CD1c-positive myeloid dendritic cell (primary cell): ENCODE data around the gene L1CAM.

Experiments
- DNase-seq: peaks from one replicate; pipeline ENCODE4 v3.0.0-alpha.2; 2016; ENCODE audit errors: extremely low spot score

L1CAM gene

DNA sequence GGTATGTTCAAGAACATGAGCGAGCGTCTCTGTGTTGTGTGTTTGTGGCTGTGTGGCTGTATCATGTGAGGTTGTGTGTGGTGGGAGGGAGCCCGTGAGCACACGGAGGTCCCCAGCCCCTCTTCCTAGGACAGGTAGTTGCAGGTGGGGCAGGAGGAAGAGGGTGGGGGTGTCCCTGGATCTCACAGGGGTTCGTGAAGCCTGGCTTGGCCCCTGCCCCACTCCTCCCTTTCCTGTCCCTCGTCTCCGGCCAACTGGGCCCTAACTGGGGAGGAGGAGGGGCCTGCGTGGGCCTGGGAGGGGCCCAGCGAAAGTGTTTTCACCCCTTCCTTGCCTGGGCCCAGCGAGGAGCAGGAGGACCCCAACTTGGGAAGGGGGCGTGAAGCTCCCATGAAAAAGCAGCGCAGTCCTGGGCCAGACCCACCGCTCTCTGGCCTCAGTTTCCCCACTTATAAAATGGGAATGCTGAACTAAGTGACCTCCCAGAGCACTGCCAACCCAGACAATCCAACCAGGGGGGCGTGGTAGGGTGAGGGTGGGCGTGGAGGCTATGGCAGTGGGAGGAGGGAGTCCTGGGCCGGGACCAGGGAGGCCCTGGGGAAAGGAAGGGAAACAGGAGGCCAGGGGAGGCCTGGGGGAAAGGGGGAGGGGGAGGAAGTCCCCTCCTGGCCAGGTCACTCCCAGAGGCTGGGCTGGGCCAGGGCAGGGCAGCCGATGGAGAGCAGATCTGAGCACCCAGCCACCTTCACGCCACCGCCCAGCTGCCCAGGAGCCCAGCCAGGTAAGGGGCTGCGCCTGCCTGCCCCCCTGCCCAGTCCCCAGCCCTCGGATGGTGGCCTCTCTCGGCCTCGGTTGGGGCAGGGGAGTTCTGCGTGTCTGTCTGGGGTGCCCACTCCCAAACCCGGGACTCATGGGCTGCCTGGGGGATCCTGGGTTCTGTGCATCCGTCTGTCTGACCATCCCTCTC, 18.3 kb upstream of the L1CAM start, which contains the start of gene AVPR2:
Gene AVPR2, plus strand, starts transcription at position 683 of the 967 bp plus-strand sequence. CDS start 473 bp downstream, outside the sequence.
- no peak for DNase-seq

DNA sequence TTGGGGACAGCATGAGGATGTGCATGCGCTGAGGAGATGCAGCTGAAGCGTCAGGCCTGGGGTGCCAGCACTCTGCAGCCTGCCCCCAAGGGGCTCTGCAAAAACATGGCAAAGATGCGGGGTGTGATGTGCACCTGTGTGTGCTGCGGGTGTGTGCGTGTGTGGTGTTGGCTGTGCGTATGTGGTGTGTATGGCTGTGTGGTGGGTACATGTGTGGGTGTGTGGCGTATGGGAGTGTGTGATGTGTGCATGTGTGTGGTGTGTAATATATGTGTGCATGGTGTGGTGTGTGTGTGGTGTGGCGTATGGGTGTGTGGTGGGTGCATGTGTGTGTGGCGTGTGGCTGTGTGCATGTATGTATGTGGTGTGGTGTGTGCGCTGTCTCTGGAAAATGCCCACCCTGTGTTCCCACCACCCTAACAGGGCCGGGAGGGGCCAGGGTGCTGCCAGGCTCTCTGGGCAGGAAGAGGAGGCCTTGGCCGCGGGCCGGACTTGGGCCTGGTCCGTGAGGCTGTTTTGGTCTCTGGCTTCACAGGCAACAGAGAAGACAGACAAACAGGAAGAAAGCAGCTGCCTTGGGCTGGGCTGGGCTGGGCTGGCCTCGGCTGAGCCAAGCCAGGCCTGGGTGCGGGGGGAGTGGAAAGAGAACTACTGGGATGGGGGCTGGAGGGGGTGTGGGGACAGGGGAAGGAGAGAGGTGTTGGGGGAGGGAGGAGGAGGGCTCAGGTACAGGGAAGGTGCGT, 17.4 kb upstream of the L1CAM start:
- DNase-seq = no peak

DNA sequence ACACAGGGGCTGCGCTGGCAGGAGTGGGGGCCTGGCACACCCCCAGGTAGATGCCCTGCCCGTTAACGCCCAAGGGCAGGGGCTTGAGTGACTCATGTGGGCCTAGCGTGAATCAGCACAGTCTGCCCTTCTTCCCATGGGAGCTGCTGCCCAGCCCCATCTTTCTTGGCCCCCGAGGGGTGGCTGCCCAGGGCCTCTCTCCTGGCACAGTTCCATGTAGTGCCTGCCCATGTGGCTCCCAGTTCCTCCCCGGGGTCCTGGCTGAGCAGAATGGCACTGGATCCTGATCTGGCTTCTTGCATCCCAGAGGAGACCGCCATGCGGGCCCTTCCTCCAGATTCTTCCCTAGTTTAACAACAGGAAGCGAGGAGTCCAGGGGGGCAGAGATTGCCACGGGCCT, 16.4 kb upstream of the L1CAM start:
- no peak for DNase-seq

DNA sequence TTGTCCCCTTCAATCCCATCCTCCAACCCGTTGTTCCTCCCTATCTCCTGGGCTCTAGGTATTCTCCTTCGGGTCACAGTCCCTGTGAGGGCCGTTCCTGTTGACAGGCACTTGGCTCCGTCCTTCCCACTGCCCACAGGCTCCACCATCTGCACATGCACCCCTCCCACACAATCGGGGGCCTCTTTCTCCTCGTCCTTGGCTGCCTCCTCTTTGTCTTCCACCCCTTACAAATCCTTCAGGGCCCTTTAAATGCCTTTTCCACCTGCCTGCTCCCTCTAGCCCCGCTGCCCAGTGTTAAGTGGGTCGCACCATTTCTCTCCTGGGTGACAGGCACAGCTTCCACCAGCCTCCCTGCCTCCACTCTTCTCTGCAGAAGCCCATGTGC, 15.8 kb upstream of the L1CAM start:
- peak; percentile 15 for DNase-seq

DNA sequence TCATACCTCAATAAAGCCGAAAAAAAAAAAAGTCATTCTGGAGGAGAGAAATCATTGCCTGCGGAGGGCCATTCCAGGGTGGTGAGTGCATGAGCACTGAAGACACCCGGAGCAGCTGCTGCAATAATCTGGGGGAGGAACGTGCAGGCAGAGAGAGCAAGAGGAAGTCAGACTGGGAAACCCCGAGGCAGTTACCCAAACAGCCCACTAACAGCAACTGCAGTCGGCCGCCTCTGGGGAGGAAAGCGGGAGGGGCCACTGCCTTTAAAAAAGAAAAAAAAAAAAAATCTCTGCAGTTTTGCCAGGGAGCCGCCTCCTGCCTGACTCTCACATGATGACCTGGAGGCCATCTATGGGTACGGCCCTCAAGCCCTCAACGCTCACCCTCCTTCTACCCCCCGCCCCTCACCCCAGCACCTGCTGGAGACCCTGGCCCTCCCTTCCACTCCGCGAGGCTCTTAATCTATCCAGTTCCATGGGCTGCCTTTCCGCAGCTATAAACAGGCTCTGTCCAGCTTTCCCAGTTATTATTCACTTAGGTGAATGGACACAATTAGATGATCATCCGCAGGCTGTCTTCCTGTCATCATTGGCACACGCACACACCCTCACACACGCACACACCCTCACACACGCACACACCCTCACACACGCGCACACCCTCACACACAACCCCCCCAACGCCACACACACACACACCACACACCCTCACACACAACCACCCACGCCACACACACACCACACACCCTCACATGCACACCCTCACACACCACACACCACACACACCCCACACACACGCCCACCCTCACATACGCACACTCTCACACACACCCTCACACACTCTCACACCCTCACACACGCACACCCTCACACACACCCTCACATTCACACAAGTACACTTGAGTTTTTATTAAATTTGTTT, 15.1 kb upstream of the L1CAM start:
- peak; percentile 85 for DNase-seq

DNA sequence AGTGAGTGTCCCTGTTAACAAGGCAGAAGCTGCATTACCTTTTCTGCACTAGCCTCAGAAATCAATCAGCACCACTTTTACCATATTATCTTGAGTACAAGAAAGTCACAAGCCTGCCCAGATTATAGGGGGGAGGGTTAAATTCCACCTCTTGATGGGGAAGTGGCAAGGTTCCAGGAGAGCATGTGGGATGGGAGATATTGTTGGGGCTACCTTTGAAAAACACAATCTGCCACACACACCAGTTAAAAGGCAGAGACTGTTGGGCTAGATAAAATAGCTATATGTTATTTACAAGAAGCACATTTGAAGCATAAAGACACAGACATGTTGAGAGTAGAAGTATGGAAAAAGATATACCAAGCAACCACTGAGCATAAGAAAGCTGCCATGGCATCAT, 11.9 kb upstream of the L1CAM start:
- no peak for DNase-seq

DNA sequence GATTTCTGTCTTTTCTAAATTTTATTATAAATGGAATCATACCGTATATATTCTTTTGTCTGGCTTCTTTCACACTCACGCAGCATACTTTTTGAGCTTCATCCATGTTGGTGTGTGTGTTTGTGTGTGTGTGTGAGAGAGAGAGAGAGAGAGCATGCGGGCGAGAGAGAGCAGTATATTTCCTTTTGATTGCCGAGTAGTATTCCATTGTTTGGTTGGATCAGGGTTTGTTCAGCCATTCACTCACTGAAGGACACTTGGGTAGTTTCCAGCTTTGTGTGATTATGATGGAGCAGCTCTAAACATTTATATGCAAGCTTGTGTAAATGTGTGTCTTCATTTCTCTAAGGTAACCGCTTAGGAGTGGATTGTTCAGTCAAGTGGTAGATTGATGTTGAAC, 3.1 kb upstream of the L1CAM start:
- no peak for DNase-seq

DNA sequence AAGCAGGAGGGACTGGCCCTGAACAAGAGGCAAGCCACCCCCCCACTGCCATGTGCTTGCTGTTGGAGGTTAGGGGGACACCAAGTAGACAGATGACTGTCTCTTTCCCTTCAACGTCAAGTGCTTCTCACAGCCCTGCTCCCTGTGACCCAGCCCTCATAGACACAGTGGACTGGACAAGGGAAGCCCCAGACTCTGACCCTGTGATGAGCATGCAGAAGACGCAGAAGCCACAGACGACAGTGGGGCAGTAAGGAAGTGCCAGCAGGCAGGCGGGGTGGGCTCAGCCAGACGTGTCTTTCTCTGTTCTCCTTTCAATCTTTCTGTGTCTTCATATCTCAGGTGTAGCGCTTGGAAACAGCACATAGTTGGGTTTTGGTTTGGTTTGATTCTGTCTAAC, 2.4 kb upstream of the L1CAM start:
- DNase-seq = peak; percentile 13

DNA sequence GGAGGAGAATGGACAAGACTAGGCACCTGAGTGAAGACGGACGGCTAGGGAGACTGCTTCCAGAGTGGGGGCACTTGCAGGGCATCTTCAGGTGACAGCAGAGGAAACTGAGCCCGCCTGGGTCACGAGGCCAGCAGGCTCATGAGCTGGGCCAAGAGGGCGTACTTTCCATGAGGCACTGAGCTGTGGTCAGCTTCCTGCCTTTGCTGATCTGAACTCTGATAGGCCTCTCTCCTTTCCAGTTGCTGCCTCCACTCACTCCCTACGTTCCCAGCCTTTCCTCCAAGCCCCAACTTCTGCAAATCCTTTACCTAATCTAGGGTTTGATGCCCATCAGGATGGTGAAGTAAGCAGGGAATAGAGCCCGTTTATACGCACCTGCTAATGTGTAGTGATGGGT, 1.4 kb upstream of the L1CAM start:
- no peak for DNase-seq

DNA sequence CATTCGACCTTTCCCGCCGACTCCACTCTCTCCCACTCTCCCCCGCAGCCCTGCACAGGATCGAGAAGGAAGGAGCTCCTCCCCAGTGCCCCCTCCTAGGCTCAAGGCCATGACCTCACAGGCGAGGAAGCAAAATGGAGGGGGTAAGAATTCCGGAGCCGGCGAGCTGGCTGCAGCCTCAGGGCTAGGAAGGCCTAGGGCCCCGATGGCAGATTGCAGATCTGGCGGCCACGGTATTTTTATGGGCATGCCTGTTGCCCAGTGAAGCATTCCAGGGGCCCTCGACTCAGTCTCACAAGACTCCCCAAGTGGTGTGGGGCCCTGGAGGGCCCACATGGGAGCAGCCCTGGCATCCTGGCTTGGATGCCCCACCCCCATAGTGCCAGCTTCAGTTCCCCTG, 942 bp upstream of the L1CAM start:
- DNase-seq = no peak

DNA sequence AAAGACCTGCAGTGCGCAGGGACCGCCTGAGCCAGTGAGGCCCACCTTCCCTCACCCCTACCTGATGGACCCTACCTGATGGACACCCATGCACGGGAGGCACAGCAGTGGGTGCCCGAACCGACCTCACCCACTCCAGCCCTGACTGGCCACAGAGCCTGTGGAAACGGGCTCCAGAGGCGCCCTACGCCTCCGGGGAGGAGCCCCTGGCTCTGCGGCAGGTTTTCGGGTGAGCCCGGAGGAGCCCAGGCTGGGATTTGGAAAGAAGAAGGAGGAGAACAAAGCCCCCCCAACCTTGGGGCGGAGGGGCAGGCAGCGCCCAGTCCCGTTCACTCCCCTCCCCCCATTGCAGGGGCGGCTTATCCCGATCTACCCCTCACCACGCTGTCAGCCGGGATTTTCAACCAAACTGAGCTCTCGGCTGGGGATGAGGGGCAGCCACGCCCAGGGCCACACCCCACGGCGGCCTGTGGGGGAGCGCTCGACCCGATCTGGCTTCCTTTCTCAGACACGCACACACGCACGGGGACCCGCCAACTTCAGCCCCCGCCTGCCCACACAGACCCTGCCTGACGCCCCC, 675 bp downstream of the L1CAM start:
- DNase-seq = no peak

GRCh38 chrX:153884590-153884989, 1.4 kb downstream of the L1CAM start:
- no peak for DNase-seq

- no peak for DNase-seq
Measured at GRCh38 chrX:153884136-153884535, 1.8 kb downstream of the L1CAM start.

DNA sequence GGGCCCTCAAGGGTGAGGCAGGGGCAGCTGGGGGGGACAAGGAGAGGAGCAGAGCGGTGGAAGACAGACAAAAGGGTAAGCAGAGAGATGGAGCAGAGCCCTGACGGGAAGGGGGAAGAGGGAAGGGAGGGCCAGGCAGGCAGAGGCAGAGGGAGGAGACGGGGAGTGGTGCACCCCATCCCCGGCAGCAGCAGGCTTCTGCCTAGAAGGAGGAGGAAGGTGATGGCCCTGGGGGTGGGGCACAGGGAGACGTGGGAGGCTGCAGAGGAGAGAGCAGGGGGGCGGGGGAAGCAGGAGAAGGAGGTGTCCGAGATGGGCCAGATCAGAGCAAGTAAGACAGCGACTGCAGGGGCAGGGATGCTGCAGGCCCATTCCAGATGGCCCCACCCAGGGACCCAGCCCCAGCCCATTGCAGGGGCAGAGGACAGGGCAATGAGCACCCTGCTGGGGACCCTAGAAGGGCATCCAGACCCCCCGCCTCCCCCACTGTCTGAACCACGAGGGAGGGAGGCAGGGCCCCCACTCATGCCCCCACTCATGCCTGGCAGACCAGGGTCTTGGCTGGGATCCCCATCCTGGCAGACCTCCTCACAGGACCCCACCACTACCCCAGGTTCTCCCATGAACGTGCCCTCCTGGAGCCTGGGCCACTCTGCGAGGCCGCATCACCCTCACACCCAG, 2.7 kb downstream of the L1CAM start:
- DNase-seq = no peak

GRCh38 chrX:153882557-153882956, 3.4 kb downstream of the L1CAM start:
- no peak for DNase-seq

DNA sequence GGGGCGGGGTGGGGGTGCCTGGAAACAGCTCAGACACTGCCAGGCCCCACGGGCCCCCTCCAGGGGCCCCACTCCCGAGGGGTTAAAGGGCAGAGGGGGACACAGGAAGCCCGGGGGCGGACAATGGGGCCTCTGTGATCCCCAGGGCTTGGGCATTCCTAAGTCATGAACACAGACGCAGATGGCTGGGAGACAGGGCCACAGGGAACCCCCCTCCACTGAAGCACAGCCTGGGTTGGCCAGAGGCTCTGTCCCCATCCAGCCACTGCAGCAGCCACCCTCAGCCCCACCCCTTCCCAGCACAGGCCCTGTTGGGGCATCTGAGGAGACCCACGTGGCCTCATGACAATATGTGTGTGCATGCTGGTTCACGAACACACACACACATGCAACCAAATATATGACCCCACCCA, 3.9 kb downstream of the L1CAM start:
- no peak for DNase-seq

DNA sequence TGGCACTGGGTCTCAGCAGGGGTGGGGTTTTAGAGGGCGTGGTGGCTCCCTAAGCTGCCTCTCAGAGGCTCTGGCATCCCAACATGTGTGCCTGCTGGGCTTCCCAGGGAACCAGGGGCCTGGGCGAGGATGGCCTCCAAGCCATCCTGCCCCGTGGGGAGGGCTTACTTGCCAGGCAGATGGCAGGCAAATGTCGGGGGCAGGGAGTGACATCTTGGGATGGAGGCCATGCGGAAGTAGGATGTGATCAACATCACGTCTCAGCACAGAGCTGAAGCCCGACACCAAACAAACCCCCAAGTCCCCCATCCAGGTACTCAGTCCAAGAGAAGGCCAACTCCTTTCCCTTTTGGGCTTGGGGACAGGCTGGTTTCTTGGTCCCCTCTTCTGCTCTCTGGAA, 4.7 kb downstream of the L1CAM start:
- no peak for DNase-seq

DNA sequence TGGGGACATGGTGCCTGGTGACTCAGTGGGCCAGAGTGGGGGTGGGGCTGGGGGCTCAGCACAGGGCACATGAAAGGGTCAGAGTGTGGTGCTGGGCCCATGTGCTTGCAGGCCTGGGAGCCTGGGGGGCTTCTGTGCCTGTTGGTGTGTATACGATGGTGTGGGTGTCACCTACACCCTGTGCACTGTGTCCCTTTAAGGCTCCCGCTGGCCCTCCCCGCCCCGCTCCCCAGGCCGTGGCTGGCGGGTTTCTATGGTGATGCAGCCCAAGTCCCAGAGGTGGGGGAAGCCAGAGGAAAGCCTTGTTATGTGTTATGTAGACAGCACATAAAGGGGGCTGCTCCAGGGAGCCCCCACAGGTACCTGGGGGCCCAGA, 5.5 kb downstream of the L1CAM start:
- no peak for DNase-seq

DNA sequence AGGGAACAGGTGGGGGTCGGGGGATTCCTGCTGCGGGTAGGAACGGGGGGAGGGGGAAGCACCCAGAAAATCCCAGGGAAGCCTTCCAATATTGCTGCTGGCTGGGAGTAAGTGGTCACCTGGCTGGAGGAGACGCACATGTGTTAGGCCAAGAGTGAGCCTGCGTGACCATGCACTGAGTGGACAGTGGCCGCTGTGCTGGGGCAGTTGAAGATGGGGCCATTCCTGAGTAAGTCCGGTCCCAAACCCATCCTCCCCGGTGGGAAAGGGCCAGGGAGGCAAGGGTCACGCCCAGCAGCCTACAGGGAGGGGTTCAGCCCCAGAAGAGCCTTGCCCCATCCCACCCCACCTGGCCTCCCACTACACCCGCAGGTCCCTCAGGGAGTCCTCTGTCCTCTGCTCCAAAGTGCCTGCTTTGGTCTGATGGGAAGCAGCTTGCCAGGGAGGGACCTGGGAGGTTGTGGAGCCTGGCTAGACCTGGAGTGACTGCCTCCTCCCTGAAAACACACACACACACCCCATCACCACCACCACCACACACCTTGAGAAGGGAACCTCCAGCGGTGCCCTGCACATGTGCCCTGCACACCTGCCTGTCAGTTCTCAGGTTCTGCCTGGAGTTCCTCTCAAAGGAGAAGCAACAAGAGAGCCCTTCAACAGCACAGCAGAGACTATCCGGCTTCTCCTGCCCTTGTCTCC, 6.1 kb downstream of the L1CAM start:
- no peak for DNase-seq

DNA sequence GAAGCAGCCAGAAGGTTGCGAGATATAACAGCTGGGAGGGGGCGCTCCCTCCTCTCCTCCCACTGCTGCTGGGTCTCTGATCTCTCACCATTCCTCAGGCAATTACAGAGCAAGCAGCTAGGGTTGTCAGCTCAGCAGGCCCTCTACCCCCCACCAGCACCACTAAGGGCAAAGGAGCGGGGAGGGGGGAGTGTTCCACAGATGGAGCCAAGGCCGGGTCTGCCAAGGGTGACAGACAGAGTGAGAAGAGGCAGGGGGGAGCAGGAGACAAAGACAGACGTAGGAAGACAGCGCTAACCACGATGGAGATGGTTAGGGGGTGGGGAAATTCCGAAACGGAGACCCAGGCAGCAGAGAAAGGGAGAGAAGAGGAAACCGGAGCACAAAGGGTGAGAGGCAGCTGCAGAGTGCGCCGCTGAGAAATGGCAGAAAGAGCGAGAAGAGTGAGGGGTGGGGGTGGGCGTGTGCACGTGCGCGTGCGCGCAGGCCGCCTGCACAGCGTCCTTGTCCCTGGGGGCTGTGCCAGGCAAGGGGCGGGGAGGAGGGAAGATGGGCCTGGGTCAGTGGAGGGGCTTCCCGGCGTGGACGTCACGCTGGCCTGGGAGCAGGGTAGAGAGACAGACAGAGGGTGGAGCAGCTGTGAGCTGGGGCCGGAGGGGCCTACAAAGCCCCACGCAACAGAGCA, 6.9 kb downstream of the L1CAM start:
- DNase-seq = no peak
